Mononuclear cell (primary cell): ENCODE measurements around the gene KHNYN. TPM values are rescaled to one million over a fixed set of nuclear protein-coding genes. Genes with fewer than 3 reads are reported as not detected.

Experiments used
- H3K27me3 ChIP-seq: 2 replicates; pipeline ENCODE4 v1.6.0; 2011; ENCODE audit warnings: low read length, control low read depth; ENCODE audit not compliant: insufficient read depth
- H3K4me1 ChIP-seq: 2 replicates; pipeline ENCODE4 v1.5.1; 2011; ENCODE audit warnings: mild to moderate bottlenecking, low read length, control low read depth; ENCODE audit not compliant: insufficient read depth
- H3K4me3 ChIP-seq: 2 replicates; pipeline ENCODE4 v1.5.1; 2011; ENCODE audit warnings: mild to moderate bottlenecking, low read length, moderate library complexity
- H3K9me3 ChIP-seq: 2 replicates; pipeline ENCODE4 v1.5.1; 2011; ENCODE audit warnings: low read depth, mild to moderate bottlenecking, control low read depth, low read length
- total RNA-seq: library from RNA; depleted of rRNA; stranded (reverse); fragments of >200 nt; gene quantifications from one replicate; pipeline ENCODE4 v1.2.3, GENCODE V29; 2012

Gene KHNYN
- total RNA-seq, 1 donor, result 148 TPM

DNA sequence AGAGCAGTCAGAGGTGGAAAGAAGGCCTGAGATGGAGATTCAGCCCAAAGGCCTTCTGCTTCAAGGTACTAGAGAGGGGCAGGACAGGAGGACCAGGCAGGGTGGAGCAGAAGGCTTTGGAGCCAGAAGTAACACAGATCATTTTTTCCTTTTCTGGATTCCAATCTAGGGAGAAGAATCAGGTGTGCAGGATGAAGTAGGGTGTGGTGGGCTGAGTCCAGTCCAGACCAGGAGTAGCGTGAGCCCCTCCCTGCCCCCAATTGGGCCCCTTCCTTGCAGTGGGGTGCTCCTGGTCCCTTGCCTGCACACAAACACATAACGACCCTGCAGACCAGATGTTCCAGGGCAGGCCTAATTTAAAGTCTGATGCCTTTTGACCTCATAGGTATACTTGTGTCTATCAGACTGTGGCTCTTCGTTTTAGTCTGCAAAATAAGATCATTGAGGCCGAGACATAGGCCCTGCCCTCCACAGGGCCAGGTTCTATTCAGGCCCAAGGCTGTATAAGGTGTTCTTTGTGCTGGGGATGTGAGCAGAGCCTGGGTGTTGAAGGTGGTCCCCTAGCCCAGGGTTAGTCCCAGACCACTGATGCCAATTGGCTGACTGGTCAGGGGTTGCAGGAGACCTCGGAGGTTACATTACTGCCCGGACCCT lies 32.0 kb upstream of the KHNYN start:
- H3K9me3 ChIP-seq, result no peaks in the 10 kb centered on the region
- no peaks in the 10 kb centered on the region for H3K27me3 ChIP-seq
- no peak overlapping the region for H3K4me3 ChIP-seq
- peaks cover 17% of the 10 kb centered on the region for H3K4me1 ChIP-seq

DNA sequence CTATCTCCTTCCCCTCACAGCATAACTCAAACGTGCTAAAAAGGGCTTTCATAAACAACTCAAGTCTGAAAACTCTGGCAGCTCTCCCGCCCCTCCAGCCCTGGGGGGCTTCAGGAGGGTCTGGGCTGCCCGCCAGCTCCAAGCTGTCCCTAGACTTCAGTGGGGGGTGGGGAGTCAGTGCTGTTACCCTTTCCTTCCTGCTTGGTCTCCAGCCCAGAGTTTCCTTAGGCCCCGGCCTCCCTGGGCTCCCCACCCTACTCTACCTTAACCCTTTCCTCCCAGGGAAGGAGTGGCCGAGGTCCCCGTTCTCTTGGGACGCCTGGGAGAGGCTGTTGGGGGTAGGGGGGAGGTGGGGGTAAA lies 31.5 kb upstream of the KHNYN start:
- Histone ChIP-seq H3K9me3 (no peaks in the 10 kb centered on the region), H3K27me3 (no peaks in the 10 kb centered on the region), H3K4me1 (peaks cover 17% of the 10 kb centered on the region), H3K4me3 (no peak overlapping the region)

GRCh38 chr14:24398653-24399446 lies 30.9 kb upstream of the KHNYN start, which contains the start of gene NYNRIN:
Gene NYNRIN, plus strand, starts transcription at chr14:24399003. Its CDS starts 244 bp downstream, at chr14:24399247.
- H3K4me3 ChIP-seq, result peak within 1 kb of the TSS; percentile 27
- no peaks in the 10 kb centered on the region for H3K9me3 ChIP-seq
- H3K4me1 ChIP-seq, result peaks cover 17% of the 10 kb centered on the region
- H3K27me3 ChIP-seq, result no peaks in the 10 kb centered on the region

GRCh38 chr14:24399447-24399822 lies 30.3 kb upstream of the KHNYN start:
- H3K27me3 ChIP-seq, result no peaks in the 10 kb centered on the region
- H3K9me3 ChIP-seq, result no peaks in the 10 kb centered on the region
- peak overlapping the region; percentile 27 for H3K4me3 ChIP-seq
- peaks cover 17% of the 10 kb centered on the region for H3K4me1 ChIP-seq

DNA sequence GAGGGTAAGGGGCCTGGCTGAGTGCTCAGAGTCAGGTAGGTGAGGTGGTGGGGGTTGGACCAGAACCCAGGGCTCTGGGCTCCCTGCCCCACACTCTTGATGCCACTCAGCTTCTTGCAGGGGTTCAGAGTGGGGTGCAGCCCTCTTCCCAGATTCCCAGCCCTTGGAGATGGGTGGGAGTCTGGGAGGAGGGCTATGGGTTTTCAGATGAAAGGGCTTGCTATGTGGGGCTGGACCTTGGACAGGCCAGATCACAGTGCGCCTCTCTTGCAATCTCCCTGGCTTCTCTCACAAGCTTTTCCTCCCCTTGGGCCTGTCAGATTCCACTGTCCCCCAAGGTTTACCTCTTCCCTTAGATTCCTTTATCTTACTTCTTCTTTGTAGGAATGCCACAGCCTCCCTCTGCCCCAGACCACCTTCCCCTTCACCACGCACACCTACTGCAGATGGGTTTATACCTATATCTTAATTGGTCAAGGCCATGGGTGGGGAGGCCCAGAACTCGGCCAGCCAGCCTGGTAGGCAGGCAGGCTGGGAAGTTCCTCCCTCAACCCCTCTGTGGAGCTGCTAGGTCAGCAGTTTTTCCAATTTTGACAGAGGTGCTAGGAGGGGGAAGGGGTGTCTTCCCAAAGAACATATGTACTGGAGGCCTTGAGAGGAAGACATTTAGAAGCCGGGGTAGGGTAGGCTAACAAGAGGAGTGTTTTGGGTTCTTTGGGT lies 29.6 kb upstream of the KHNYN start:
- Histone ChIP-seq H3K4me3 (no peak overlapping the region), H3K9me3 (no peaks in the 10 kb centered on the region), H3K4me1 (peaks cover 17% of the 10 kb centered on the region), H3K27me3 (no peaks in the 10 kb centered on the region)

DNA sequence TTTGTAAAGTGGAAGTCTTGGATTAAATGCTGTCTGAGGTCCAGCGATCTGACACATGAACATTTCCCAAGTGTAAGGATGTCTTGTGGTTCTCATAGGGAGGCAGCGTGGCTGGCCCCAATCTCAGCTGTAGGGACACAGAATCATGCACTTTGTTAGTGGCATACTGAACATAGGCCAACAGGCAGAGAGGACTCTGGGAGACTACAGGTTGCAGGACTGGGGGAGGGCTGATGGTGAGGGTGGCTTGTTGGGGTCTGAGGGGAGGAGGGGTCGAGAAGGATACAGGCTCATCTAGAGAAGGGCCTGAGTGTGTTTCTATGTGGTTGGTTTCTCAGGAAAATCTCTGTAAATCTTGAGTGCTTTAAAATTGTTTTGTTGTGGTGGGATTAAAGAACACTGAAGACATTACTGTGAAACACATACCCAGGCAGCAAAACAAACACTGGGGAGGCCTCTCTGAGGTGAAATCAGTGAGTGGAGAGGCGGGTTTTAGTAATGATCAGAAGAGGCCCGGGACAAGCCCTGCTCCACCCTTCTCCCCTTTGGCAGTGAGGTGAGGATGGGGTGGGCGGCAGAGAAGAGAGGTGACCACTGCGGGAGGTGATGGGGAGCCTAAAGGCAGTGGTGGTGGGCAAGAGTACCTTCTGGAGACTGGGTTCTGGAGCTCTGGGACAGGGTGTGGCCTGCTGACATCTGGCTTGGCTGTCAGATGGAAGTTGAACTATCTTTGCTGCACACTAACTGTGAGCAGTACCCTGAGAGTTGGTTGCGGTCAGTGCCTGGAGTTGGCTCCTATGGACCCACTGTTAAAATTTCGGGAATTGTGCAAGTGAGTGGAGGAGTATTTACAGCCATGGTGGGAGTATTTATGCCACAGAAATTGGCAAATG lies 27.7 kb upstream of the KHNYN start:
- Histone ChIP-seq H3K4me1 (peaks cover 10% of the 10 kb centered on the region), H3K9me3 (no peaks in the 10 kb centered on the region), H3K4me3 (no peak overlapping the region), H3K27me3 (no peaks in the 10 kb centered on the region)

DNA sequence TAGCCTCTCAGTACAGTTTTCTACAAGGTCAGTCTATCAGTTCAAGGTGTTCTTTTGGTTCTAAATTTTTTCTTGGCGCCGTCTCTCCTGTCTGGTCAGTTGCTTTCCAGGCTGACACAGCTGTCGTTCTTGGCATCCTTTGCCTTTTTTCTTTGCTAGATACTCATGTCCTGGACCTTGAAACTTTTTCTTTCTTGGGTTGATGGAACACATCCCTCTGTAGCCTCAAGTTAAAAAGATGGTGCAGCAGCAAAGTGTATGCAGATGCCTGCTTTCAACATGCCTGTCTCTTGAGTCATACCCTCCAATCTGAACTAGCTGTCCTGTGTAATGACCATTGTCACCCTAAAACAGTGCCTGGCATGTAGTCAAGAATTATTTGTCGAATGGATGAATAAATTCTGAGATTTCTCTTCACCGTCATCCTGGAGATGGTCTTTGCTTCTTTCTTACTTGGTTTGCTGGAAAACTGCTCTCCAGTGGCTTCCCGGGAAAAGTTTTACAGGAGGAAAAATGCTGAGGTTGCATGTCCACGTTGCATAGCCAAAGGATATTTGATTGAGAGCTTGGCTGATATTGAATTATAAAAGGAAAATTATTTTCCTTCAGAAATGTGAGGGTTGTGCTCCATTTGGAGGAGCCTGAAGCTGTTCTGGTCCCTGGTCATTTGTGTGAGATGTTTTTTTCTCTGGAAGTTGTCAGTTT lies 26.3 kb upstream of the KHNYN start:
- Histone ChIP-seq H3K4me1 (peaks cover 10% of the 10 kb centered on the region), H3K9me3 (no peaks in the 10 kb centered on the region), H3K4me3 (no peak overlapping the region), H3K27me3 (no peaks in the 10 kb centered on the region)

DNA sequence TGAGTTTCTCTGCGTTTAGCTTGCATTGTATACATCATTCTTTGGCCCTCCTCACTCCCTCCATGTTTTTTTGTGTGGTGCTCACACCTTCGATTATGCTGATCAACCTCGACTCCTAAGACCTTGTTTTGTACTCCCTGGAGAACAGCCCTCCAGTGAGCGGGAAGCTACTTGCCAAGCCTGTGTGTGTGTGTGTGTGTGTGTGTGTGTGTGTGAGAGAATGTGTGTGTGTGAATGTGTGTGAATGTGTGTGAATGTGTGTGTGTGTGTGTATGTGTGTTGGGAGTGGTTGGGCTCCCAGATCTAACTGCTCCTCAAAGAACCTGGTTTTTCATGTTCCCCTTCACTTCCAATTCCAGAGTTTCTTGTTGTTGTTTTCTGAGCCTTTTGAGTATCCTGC lies 24.9 kb upstream of the KHNYN start:
- Histone ChIP-seq H3K9me3 (no peaks in the 10 kb centered on the region), H3K4me1 (peaks cover 2% of the 10 kb centered on the region), H3K4me3 (no peak overlapping the region), H3K27me3 (no peaks in the 10 kb centered on the region)

DNA sequence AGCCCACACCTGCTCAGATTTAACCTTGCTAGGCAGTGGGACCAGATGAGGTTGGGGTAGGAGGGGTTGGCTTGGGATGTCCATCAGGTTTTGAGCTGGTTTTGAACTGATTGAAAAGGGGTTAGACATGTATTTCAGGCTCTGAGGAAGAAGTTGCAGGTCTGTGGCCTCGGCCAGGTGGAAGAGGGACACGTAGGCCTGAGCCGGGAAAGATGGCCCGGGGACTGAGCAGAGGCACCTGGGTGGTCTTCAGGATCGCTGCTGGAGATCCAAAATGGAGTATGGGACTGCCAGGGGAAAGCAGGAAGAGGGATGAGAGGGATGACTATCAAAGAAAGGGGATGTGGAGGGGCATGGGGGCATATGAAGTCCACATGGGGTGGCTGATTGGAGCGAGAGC lies 23.3 kb upstream of the KHNYN start:
- no peaks in the 10 kb centered on the region for H3K4me1 ChIP-seq
- H3K27me3 ChIP-seq, result no peaks in the 10 kb centered on the region
- no peaks in the 10 kb centered on the region for H3K9me3 ChIP-seq
- no peak overlapping the region for H3K4me3 ChIP-seq

DNA sequence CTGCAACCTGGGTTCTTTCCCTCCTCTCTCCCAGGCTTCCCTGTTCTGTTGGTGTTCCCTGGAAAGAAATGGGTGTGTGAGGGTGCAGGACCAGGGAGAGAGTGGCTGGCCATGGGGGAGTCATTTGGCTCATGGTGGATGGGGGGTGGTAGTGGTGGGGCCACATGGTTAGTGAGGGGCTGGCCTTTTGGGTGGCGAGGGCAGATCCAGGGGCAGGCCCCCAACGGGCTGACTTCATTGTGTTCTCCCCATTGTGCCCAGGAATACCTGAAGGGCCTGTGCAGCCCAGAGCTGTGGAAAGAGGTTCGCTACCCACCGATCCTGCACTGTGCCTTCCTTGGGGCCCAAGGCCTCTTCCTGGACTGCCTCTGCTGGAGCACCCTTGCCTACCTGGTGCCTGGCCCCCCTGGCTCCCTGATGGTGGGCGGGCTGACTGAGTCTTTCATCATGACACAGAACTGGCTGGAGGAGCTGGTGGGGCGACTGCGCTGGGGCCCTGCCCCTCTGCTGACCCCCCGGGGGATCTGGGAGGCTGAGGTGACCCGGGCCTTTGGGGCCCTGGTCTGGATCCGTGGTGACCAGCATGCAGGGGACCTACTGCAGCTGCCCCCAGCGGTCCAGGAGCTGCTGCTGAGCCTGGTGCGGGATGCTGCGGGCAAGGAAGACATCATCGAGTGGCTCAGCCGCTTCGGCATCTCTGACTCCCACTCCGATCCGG lies 22.0 kb upstream of the KHNYN start:
- H3K4me1 ChIP-seq, result no peaks in the 10 kb centered on the region
- no peak overlapping the region for H3K4me3 ChIP-seq
- no peaks in the 10 kb centered on the region for H3K9me3 ChIP-seq
- no peaks in the 10 kb centered on the region for H3K27me3 ChIP-seq

DNA sequence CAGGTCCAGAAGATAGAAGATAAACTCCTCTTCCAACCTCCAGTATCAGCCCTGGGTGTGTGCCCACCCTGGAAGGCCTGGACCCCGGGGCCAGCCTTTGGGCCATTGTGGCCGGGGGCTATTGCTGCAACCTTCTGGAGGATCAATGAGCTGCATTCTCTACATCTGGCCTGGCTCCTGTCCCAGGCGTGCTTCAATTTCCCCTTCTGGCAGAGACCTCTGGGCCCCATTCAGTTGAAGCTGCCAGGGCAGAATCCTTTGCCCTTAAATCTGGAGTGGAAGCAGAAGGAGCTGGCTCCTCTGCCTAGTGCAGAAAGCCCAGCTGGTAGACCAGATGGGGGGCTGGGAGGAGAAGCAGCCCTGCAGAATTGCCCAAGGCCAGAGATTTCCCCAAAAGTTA lies 21.0 kb upstream of the KHNYN start:
- H3K9me3 ChIP-seq, result no peaks in the 10 kb centered on the region
- no peak overlapping the region for H3K4me3 ChIP-seq
- H3K4me1 ChIP-seq, result no peaks in the 10 kb centered on the region
- H3K27me3 ChIP-seq, result no peaks in the 10 kb centered on the region

- H3K9me3 ChIP-seq, result no peaks in the 10 kb centered on the region
- no peaks in the 10 kb centered on the region for H3K27me3 ChIP-seq
- no peak overlapping the region for H3K4me3 ChIP-seq
- H3K4me1 ChIP-seq, result no peaks in the 10 kb centered on the region
Measured at GRCh38 chr14:24409192-24409591, 20.6 kb upstream of the KHNYN start.

DNA sequence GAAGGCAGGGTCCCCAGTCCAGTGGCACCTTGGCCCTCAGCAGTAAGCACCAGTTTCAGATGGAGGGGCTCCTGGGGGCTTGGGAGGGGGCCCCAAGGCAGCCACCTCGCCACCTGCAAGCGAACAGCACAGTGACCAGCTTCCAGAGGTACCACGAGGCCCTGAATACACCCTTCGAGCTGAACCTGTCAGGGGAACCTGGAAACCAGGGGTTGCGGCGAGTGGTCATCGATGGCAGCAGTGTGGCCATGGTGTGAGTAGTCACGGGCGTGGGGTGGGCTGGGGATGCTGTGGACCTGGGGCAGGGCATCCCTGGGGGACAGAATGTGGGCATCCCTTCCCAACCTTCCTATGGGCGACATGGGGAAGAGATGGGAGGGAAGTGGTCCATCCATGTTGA lies 19.8 kb upstream of the KHNYN start:
- Histone ChIP-seq H3K27me3 (no peaks in the 10 kb centered on the region), H3K9me3 (no peaks in the 10 kb centered on the region), H3K4me3 (no peak overlapping the region), H3K4me1 (no peaks in the 10 kb centered on the region)
